Adrenal gland (tissue), 5 donors: Measurements from ENCODE around the gene ZNF132.

Experiments used
- POLR2A ChIP-seq, 2 donors: fragments of 450-650 bp; IDR thresholded peaks; one replicate each; pipeline ENCODE4 v1.6.1; 2017; ENCODE audit warnings: antibody characterized with exemption in 2 of 2, mild to moderate bottlenecking in 2 of 2, moderate library complexity in 1 of 2
- TF ChIP-seq, protein P1 (sequence below), 6 experiments: fragments of 450-650 bp in 4 of 6; fragments of 200-600 bp in 2 of 6; sonication (generic) in 1 of 6; IDR thresholded peaks; 1 replicate in 5 of 6; 2 replicates in 1 of 6; pipeline versions ENCODE4 v1.5.1 to v1.8.0; 2016 to 2021; ENCODE audit warnings: antibody characterized with exemption in 6 of 6, mild to moderate bottlenecking in 2 of 6, moderate library complexity in 1 of 6
- donor health status: DM: no; HTN: no; CAD: no.

DNA sequence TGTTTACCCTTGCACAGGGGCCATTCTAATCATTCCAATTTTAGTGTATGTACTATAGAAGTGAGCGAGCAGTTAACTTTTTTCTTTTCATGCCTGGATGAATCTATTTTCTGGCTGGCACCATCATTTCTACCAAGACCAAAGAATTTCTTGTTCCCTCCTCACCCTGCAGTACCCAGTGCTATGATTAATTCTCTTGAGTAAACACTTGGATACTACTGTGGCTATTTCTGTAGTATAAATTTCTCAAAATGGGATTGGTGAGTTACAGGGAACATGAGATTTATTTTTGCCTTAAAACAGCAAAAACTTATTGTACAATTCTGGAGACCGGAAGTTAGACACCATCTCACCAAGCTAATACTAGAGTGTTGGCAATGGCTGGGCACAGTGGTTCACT lies 43.8 kb upstream of the ZNF132 start:
- TF ChIP-seq, protein P1, sequence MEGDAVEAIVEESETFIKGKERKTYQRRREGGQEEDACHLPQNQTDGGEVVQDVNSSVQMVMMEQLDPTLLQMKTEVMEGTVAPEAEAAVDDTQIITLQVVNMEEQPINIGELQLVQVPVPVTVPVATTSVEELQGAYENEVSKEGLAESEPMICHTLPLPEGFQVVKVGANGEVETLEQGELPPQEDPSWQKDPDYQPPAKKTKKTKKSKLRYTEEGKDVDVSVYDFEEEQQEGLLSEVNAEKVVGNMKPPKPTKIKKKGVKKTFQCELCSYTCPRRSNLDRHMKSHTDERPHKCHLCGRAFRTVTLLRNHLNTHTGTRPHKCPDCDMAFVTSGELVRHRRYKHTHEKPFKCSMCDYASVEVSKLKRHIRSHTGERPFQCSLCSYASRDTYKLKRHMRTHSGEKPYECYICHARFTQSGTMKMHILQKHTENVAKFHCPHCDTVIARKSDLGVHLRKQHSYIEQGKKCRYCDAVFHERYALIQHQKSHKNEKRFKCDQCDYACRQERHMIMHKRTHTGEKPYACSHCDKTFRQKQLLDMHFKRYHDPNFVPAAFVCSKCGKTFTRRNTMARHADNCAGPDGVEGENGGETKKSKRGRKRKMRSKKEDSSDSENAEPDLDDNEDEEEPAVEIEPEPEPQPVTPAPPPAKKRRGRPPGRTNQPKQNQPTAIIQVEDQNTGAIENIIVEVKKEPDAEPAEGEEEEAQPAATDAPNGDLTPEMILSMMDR (IDR thresholded peaks at IDR 0.05), result no peak
- TF ChIP-seq POLR2A (IDR thresholded peaks at IDR 0.05), result no peak
